Right forelimb (tissue), 1 donor: ENCODE results near the gene IL17RD.

Source experiments
- DNase-seq: peaks from one replicate; pipeline ENCODE4 v3.0.0-alpha.2; 2018

The IL17RD gene

GRCh38 chr3:57064001-57064400, 101.2 kb downstream of the IL17RD start:
- no peak for DNase-seq

- no peak for DNase-seq
Observed at GRCh38 chr3:57063032-57063431, 102.1 kb downstream of the IL17RD start.

GRCh38 chr3:57062101-57062631, 103.0 kb downstream of the IL17RD start:
- no peak for DNase-seq

GRCh38 chr3:57061556-57061955, 103.6 kb downstream of the IL17RD start:
- no peak for DNase-seq

GRCh38 chr3:57060089-57060821, 104.9 kb downstream of the IL17RD start, which contains the start of gene SPATA12:
TSS of gene SPATA12 (plus strand) at chr3:57060664. CDS start at chr3:57073695, 13,031 bp downstream.
- no peak for DNase-seq

DNA sequence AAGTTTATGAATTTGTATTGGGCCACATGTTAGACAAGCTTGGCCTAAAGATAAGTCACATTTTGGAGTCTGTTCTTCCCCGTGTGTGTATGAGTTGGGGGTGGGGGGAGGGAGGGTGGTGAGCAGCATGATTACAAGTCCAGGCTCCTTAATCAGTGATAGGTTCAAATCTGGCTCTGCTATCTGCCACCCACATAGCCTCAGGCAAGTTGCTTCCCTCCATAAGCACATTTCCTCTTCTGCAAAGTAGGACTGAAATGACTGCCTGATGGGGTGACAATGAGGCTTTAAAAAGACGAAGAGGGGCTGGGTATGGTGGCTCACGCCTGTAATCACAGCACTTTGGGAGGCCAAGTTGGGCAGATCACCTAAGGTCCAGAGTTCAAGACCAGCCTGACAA, 105.7 kb downstream of the IL17RD start:
- no peak for DNase-seq

DNA sequence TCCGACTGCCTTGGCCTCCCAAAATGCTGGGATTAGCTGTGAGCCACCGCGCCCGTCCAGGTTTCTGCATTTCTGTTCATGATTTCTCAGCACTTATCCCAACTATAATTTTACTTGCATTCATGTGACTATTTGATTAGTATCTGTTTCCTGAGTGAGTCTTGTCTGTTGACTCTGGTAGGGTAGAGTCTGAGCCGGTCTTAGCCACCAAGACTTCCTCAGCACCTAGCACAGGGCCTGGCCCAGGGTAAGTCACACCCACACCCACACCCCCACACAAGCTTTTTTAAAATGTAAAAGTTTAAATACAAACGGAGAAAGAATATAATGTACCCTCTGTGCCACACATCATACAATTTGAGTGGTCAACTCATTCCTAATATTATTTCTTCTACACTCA, 107.8 kb downstream of the IL17RD start:
- DNase-seq = no peak

GRCh38 chr3:57053122-57053521, 112.0 kb downstream of the IL17RD start:
- no peak for DNase-seq

- DNase-seq = no peak
Observed at GRCh38 chr3:57052662-57053061, 112.5 kb downstream of the IL17RD start.

DNA sequence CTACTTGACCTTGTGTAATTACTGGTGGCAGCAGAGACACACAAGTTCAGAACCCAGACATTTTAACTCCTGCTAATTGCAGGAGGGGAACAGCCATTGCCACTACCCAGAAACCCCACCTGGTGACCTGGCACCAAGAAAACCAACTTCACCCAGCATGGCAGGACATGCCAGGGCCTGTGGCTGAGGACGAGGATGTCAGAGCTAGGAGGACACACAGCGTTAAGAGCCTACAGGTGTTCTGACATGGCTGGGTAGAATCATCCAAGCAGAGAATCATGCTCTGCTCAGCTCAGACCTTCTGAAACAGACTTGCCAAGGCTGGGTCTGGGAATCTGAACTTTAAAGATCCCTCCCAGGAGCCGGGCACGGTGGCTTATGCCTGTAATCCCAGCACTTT, 116.4 kb downstream of the IL17RD start:
- DNase-seq = no peak

- DNase-seq = peak; percentile 63
Observed at GRCh38 chr3:57048052-57048671, 117.0 kb downstream of the IL17RD start.

DNA sequence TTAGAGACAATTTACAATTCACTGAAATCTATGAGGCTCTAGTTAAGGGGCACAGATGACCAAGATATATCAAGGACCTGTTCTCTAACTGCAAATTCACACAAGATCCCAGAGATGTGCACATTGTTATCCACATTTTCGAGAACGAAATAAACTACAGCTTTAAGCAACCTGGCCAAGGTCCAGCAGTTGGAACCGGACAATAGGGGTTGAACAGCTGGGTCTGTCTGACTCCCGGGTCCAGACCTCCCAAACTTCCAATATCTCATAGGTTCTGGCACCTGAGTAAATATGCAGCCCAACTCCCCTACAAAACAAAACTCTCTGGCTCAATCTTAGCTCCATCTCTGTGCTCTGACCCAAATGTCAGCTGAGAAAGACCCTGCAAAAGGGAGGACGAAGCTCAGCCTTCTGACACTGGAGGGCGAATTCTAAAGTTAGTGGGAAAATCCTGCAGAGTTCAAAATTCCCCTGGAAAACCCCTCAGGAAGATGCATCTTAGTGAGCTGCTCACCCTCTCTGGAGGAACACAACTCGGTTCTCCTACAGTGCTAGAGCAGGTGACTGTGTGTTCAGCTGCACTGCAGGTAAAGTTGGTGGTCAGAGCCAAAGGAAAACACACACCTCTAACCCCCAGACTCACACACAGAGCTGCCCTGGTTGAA, 118.9 kb downstream of the IL17RD start:
- peak; percentile 63 for DNase-seq

DNA sequence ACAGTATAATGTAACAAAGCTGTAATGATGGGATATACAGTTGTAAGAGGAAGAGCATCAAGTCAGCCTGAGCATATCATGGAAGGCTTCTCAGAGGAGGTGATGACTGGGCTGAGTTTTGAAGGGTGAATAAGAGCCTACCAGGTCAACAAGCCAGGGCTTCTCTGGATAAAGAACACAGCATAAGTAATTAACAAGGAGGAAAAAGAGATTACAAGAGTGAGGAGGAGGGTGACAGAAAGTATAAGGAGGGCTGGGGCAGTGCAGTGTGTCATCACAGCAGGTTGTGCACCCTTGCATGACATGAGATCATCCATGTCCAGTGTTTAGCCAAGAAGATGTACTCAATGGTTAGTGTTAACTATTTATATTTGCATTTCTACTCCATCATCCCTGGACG, 121.6 kb downstream of the IL17RD start:
- no peak for DNase-seq

GRCh38 chr3:57041674-57042073, 123.5 kb downstream of the IL17RD start:
- DNase-seq = no peak
